Right renal cortex interstitium (tissue), 3 donors: ENCODE results near the gene KLF13. TPM values are rescaled to one million over a fixed set of nuclear protein-coding genes. Genes with fewer than 3 reads are reported as not detected.

Experiments used
- DNase-seq, 3 donors: peaks; one replicate each; pipeline ENCODE4 v3.0.0-alpha.2; 2013; ENCODE audit warnings: low read depth in 3 of 3, low spot score in 2 of 3
- polyA plus RNA-seq, 3 donors: library from polyadenylated mRNA; unstranded; fragments of 120-200 nt; gene quantifications; one replicate each; pipeline ENCODE4 v1.2.1, GENCODE V29; 2013; ENCODE audit not compliant: insufficient read length in 3 of 3

Gene KLF13
- polyA plus RNA-seq, 3 donors, result 68.1 to 72.8 (median 72.0) TPM

- DNase-seq, result no peak
Measured at GRCh38 chr15:31330836-31331235, 4.2 kb downstream of the KLF13 start.

- no peak for DNase-seq
Measured at GRCh38 chr15:31331389-31331788, 4.8 kb downstream of the KLF13 start.

- DNase-seq, result no peak
Measured at GRCh38 chr15:31332020-31332680, 5.5 kb downstream of the KLF13 start.

GRCh38 chr15:31332681-31333071 is 6.0 kb downstream of the KLF13 start:
- no peak for DNase-seq

- no peak for DNase-seq
Measured at GRCh38 chr15:31333119-31333518, 6.5 kb downstream of the KLF13 start.

GRCh38 chr15:31333820-31334219 is 7.2 kb downstream of the KLF13 start:
- DNase-seq, result no peak

- no peak for DNase-seq
Measured at GRCh38 chr15:31335989-31336592, 9.5 kb downstream of the KLF13 start.

GRCh38 chr15:31336593-31337295 is 10.1 kb downstream of the KLF13 start:
- DNase-seq, result no peak

GRCh38 chr15:31337352-31338031 is 10.9 kb downstream of the KLF13 start:
- no peak for DNase-seq

- no peak for DNase-seq
Measured at GRCh38 chr15:31338318-31338878, 11.8 kb downstream of the KLF13 start.

- no peak for DNase-seq
Measured at GRCh38 chr15:31338879-31339557, 12.4 kb downstream of the KLF13 start.

- DNase-seq, result no peak
Measured at GRCh38 chr15:31339558-31339895, 12.9 kb downstream of the KLF13 start.

GRCh38 chr15:31340047-31340446 is 13.4 kb downstream of the KLF13 start:
- no peak for DNase-seq

- no peak for DNase-seq
Measured at GRCh38 chr15:31340592-31340991, 14.0 kb downstream of the KLF13 start.

GRCh38 chr15:31341071-31341470 is 14.4 kb downstream of the KLF13 start:
- DNase-seq, result no peak

- DNase-seq, result no peak
Measured at GRCh38 chr15:31341496-31342195, 15.0 kb downstream of the KLF13 start.

GRCh38 chr15:31342381-31342780 is 15.7 kb downstream of the KLF13 start:
- DNase-seq, result no peak

GRCh38 chr15:31342781-31343626 is 16.4 kb downstream of the KLF13 start:
- DNase-seq, result no peak

- no peak for DNase-seq
Measured at GRCh38 chr15:31343831-31344230, 17.2 kb downstream of the KLF13 start.
